ENCODE data around the gene PSMA5.

DNA sequence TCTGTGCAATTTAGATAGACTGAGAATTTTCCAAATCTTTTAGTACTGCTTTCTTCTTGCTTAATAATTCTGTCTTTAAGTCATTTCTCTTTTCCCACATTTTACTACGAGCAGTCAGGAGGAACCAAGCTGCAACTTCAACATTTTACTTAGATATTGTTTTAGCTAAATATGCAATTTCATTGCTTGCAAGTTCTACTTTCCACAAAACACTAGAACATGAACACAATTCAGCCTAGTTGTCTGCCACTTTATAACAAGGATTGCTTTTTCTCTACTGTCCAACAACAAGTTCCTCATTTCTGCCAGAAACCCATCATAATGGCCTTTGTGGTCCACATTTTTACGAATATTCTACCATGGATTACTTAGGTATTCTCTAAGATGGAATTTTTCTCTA lies 65.2 kb downstream of the PSMA5 start:
- TF ChIP-seq, protein P1, sequence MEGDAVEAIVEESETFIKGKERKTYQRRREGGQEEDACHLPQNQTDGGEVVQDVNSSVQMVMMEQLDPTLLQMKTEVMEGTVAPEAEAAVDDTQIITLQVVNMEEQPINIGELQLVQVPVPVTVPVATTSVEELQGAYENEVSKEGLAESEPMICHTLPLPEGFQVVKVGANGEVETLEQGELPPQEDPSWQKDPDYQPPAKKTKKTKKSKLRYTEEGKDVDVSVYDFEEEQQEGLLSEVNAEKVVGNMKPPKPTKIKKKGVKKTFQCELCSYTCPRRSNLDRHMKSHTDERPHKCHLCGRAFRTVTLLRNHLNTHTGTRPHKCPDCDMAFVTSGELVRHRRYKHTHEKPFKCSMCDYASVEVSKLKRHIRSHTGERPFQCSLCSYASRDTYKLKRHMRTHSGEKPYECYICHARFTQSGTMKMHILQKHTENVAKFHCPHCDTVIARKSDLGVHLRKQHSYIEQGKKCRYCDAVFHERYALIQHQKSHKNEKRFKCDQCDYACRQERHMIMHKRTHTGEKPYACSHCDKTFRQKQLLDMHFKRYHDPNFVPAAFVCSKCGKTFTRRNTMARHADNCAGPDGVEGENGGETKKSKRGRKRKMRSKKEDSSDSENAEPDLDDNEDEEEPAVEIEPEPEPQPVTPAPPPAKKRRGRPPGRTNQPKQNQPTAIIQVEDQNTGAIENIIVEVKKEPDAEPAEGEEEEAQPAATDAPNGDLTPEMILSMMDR (IDR thresholded peaks at IDR 0.05; ENCODE audit: low read depth, low read length): no peak
- TF ChIP-seq POLR2A (IDR thresholded peaks at IDR 0.05; ENCODE audit: extremely low read depth, insufficient read length) (no peak), MYC (IDR thresholded peaks at IDR 0.05; ENCODE audit: low read depth, low read length) (no peak)
- TF ChIP-seq, protein P2, sequence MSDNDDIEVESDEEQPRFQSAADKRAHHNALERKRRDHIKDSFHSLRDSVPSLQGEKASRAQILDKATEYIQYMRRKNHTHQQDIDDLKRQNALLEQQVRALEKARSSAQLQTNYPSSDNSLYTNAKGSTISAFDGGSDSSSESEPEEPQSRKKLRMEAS (IDR thresholded peaks at IDR 0.05; ENCODE audit: low read depth, low read length): no peak

Measured in NB4 (cell line).